Measurements from ENCODE around the gene RPL35.

RPL35 gene

DNA sequence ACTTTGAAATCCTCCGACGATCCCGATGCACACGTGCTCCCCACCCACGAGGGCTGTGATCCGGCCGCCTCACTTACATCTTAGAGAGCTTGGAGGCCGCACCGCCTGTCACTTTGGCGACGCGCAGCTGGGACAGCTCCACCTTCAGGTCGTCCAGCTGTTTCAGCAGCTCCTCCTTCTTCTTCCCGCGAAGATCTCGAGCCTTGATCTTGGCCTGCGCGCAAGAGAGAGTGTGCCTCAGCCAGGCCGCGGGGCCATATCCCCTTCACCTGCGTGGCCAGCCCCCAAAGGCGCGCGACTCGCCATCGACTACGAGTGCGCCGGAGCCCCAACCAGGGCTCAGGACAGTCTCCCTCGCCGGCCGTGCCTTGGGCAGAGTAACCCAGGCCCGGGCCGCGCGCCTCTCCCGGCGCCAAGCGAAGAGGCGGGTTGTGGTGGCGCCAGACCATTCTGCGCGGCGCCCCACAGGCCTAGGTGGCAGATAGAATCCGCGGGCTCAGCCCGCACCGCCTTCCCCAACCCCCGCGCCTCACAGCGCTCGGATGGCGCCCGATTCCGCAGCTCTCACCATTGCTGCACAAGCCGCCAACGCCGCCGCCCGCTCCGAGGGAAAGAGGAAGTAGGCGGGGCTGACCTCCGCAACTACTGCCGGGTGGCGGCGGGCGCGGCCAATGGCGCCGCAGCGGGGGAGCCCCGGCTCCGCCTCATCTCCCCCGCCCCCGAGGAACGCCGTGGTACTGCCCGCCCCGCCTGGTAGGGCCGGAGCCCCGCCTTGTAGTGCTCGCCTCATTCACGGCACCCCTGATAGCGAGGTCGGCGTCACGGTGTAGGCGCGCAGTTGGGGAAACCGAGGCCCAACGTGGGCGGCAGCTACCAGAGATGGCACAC, at the start of gene RPL35, which contains the start of gene ARPC5L:
TSS of gene RPL35 (minus strand) at position 616 of the 888 bp plus-strand sequence. CDS start at position 571, 45 bp downstream.
TSS of gene ARPC5L (plus strand) at position 789 of the 888 bp plus-strand sequence. CDS start 7,161 bp downstream, outside the sequence.
- DNase-seq, result peak; percentile 88 to 95 (median 92)

DNA sequence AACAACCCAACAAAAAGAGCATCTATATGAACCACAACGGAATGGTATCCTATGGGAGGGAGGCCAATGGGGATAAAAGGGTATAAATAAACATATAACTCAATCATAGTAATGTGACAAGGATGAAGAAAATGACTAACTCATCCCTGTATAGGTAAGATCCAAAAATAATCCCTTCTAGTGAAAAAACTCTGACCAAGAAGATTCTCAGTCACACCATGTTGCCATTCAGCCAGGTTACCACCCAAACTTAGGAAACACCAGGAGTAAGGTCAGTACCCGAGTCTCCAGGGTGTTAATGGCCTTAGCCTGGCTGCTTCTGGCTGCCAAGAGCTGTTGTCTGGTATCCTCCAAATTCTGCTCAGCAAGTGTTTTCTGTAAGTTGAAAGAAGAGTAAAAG, 46.3 kb upstream of the RPL35 start:
- no peak for DNase-seq

DNA sequence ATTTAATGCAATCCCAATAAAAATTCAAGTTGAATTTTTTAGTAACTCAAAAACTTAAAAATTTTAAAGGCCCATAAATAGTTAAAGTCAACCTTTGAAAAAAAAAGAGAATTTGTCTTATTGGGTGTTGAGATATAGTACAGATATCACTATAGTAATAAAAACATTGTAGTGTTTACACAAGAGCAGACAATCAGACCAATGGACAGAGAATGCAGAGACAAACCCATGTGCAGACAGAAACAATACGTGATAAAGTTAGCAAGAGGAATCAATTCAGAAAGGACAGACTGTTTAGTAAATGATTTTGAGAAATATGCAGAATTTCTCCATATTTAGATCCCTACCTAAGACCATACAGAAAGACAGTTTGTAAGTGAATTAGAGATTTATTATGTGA, 45.2 kb upstream of the RPL35 start:
- DNase-seq, result no peak

DNA sequence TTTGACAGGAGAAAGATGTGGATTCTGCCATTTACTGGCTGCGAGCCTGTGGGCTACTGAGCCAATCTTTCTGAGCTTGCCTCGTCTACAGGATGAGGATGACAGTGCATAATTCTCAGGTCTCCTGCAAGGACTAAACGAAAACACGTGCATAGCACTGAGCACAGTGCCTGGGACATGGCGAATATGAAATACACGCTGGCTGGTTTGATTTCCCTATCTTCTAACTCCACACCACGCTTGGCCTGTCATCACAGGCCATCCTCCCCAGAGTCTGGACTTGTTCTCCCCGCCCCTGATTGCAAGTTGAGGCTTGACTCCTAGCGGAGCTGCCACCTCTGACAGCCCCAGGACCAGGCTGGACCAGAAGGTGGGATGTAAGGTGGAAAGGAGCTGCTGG, 38.1 kb upstream of the RPL35 start:
- DNase-seq, result no peak

DNA sequence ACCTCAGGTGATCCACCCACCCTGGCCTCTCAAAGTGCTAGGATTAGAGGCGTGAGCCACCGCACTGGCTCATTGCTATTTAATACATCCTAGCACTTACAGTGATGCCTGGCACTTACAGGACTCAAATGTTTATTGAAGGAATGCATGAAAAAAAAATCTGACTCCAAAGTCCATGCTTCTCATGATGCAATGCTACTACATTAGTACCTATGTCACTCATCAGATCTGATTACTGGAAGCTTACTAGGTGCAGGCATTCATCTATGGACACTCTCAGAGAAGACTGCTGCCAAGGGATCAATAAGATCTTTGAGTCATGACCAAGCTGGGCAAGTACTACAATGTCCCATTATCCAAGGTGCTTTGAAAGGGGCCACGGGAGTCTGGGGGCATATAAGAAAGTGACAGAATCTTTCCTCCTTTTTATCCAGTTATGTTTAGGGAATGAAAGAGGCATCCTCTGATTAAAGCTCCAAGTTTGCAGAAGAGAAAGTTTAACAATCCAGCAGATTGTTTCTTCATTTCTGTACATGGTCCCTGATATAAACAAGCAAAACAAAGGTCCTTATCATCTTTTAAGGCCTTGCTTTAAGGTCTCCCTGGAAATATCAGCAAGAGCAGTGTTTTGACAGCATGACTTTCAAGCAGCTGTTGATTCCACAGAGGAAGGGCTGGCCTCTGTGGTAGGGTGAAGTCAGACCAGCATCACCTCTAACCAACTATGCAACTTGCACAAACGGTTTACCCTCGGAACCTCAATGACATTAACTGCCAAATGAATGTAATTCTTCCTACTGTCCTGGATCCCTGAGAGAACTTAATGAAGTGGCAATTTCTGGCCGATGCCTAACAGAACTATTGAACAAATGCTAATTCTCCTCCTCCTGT, 36.1 kb upstream of the RPL35 start:
- DNase-seq, result no peak

DNA sequence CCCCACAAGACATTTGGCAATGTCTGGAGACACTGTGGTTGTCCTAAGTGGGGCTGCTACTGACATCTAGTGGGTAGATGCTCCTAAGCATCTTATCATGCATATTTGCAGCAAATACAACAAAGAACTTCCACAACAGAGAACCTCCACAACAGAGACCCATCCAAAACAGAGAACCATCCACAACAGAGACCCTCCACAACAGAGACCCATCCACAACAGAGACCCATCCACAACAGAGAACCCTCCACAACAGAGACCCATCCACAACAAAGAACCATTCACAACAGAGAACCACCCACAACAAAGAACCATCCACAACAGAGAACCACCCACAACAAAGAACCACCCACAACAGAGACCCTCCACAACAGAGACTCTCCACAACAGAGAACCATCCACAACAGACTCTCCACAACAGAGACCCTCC, 33.0 kb upstream of the RPL35 start:
- DNase-seq, result peak in 2 of 4 experiments; percentile 7 to 19

DNA sequence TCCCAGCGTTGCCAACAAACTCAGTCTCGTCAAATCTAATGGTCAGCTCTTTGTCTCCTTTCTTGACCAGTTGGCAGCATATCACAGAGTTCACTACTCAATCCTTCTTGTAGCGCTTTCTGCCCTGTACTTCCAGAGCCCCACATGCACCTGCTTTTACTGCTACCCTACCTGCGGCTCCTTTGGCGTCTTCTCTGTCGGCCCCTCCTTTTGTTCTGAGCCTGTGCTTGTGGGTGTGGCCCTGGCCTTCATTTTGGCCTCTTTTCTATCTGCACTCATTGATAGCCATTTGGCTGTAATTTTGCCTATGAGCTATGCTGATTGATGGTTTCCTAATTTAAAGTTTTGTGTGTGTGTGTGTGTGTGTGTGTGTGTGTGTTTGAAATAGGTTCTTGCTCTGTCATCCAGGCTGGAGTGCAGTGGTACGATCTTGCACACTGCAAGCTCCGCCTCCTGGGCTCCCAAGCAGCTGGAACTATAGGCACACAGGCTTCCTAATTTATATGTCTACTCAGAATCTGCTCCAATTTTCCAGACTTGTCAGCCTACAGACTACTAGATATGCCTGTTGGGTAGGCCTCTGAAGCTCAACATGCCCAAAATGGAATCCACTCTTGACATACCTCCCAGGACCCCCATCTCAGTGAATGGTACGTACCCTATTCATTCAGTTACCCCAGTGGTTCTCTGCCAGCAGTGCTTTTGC, 32.4 kb upstream of the RPL35 start:
- DNase-seq, result no peak

DNA sequence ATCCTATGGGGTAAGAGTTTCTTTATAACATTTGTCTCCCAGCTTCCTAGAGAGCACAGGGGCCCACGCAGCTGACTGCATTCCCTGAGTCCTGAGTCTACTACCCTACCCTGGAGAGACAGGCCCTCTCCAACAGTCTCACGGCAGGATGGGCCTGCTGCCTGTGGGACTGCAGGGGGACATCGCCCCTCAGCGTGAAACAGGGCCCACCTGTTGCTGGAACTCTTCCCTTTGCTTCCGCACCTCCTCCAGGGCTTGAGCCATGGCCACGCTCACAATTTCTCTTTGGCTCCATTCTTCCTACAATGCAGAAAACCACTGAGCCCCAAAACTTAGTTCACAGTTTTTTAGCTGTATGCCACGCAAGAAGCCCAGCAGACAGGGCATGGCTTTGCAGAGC, 28.4 kb upstream of the RPL35 start:
- DNase-seq, result no peak

DNA sequence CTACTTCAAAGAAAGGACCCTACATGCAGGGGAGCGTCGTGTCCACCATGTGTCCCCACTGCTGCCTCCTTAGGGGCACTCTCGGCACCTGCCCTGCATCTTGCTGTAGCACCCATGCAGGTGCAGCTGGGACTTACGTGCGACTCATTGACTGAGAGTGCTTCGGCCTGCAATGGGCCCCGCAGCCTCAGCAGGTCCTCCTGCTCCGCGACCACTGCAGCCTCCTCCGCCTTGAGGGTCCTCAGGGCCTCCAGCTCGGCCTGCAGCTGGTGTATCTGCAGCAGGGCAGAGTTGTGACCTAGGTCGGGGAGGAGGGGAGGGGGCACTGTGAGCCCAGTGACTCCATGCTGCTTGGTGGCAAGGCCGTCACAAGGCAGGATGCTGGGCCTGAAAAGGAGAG, 27.2 kb upstream of the RPL35 start:
- DNase-seq, result no peak

DNA sequence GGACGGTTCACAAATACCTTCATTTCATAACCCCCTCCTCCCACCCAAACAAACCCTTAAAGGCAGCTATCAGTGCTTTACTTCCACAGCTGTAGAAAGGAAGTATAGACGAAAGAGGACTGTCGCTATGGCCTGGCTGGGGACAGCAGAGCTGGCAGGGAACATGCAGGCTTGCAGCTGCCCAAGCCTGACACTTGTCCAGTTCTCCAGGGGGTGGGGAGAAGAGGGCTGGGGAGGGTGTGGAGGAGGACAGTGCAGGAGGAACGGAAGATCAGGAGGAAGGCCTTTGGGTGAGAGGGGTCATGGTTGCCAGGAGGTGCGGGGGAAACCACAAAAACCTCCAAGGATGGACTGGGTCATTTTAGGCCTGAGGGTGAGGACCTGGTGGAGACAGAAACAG, 26.1 kb upstream of the RPL35 start:
- no peak for DNase-seq

DNA sequence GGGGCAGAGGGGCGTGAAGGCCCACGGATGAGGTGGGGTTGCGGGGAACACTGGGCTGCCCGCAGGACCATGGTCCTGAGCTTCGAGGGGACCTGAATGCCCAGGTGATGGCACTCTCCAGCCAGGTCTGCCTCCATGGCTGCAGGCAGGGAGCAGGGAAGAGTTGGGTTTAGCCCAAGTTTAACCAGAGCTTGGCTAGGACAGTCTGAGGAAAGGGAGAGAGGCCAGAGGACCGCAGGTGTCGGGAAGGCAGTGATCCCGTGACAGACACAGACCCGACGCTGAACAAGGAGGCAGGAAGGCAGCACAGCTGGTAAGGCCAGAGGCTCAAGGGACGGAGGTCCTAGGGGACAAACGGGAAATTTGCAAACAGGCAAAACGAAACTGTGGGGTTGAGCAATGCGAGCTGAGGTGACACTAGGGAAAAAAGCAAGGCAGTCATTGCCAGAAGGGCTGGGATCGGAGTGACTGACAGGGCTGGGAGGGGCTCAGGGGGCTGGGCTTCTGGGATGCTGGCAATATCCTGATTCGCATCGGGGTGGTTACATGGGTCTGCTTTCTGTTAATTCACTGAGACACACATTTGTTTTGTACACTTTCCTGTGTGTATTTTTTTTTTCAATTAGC, 25.2 kb upstream of the RPL35 start:
- no peak for DNase-seq

DNA sequence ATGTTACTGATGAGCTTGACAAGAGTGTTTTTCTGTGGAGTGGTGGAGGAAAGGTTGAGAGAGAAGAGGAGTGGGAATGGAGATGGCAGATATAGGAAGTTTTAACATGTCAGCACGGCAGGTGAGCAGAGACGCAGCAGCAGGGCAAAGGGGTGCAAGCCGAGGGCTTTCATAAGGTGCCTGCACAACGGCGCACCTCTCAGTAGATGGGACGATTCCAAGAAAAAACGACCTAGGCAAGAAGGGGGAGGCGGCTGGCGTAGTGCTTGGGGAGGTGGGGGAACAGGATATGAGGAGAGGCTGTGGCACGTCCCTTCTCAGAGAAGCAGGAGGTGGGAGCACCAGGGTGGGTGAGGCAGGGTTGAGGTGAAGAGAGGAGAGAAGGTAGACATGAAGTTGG, 24.7 kb upstream of the RPL35 start:
- DNase-seq, result no peak

DNA sequence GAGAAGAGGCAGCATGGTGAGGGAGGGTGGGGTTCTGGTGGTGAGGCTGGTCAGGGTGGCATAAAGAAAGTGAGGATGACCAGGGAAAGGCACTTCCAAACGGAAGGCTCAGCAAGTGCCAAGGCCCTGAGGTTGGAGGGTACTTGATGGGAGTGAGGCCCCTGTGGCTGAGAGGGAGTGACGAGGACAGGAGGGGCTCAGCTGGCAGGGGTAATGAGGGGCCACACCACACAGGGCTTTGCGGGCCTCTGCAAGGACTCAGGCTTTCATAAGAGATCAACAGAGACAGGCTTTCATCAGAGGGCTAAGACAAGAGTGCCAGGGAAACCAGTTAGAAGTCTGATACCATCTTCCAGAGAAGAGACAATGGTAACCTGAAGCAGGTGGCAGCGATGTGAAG, 23.8 kb upstream of the RPL35 start:
- DNase-seq, result no peak

DNA sequence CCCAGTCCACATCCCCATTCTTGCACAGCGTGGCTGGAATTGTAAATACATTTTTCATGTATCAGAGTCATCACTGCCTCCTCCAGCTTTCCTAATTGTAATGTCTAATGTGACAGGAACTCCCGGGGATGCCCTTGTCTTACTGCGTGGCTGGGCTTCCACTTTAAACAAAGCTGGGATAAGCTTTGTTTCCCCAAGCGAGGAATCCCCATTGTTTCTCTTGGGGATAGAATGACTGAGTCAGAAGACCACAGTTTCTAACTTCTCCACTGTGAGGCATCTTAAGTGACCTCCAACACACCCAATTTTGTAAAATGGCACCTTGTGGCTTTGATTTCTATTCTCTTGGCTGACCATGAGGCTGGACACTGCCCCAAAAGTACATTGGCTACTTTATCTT, 22.6 kb upstream of the RPL35 start:
- DNase-seq, result no peak

DNA sequence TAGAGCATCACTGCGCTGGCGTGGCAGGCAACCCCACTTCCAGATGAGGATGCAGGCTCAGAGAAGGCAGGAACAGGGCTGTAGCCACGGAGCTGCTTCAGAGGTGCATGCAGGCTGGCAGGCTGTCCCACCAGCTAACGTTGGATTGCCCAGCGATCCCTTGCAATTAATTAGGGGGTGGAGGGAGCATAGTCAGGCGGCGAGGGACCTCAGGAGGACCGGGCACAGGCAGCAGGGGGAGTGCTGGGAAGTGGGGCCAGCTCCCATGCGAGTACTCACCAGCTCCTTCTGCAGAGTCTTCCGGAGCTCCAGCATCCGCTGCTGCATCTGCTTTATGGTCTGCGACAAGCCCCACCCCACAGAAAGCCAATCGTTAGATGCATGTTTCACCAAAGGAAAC, 20.5 kb upstream of the RPL35 start:
- no peak for DNase-seq

DNA sequence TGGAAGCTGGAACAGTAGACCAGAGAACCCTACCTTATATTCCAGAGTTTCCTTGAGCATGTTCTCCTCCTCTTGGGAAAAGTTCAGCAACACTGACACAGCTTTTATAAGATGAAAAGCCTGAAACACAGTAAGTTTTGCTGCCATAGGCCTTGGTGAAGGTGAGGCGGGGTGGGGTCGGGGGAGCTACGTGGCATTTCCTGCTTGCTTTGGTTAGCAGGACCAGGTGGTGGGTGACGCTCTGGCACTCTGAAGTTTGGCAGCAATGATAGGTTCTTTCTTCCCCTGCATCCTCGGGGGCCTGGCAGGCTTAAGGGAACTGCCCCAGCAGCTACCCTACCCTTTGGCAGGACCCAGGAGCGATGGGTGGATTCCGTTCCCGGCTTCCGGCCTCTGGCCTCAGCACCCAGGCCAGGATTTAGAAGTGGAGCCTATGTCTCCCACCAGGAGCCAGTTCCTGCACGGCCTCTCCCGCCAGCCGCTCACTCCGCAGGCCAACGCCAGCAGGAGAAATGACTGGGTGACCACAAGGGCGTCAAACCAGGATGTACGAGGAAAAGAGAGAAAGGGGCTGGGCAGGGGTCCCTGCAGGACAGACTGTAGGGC, 19.5 kb upstream of the RPL35 start:
- no peak for DNase-seq

DNA sequence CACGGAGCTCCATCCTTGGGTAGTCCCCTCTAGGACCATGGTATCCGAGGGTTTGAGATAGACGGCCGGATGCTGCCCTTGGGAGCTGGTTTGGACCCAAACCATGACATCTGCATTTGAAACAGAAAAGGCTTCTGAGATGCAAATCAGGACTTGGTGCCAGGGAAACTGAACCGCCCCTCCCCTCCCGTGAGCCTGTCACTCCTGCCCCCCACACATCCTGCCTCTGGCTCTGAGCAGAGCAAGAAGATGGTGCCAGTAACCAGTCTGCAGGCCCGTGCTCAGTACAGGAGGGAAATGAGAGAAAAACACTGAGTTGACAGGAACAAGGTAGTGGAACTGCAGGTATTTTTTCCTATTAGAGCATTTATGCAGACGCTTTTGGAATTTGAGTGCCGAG, 18.7 kb upstream of the RPL35 start:
- no peak for DNase-seq

DNA sequence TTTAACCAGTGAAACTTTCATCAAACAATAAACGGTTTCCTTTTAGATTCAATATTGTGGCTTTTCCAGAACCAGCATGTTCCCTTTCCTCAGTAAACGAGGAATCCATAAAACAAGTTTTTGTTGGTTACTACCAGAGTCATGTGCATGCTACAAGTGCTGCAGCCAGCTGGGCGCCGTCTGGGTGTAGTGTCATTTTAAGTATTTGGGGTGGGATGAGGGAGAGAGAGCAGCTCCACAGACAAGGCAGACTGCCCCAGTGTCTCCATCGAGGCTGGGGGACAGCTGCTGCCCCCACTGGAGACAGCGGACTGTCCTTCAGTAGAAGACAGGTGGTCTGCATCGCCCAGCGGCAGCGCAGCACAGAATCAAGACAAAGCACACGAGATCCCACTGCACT, 17.5 kb upstream of the RPL35 start:
- no peak for DNase-seq

DNA sequence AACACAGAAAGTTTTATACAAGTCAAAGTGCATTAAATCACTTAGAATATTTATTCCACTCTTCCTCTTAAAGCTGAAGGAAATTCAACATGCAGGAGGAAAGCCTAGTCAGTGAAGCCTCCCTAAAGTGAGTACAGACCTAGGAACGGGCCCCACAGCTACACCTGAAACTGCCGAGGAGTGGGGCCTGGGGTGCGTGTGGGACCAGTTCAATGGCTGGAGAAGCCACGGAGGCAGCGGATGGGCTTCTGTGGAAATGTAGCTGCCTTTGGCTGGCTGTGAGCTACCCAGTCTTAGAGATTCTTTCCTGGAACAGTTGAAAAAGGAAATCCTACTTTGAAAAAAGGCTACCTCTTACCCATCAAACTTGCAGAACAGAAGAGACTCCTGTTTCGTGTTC, 16.8 kb upstream of the RPL35 start:
- DNase-seq, result no peak

DNA sequence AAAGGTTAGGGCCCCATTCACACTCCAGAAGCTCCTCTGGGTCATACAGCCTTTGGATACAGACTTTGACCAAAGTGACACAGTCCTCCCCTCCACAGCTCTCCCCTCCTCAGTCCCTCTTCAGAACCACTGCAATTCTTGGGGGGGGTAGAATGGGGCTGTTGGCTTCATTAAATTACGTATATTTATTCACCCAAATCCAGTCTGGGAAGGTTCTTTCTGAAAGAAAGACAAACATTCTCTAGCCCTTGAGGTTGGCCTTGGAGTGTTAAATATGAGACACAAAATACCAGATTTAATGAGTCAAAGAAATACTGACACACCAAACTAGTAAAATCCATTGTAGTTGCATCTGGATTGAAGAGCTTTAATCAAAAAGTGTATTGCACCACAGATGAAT, 16.3 kb upstream of the RPL35 start:
- no peak for DNase-seq

DNA sequence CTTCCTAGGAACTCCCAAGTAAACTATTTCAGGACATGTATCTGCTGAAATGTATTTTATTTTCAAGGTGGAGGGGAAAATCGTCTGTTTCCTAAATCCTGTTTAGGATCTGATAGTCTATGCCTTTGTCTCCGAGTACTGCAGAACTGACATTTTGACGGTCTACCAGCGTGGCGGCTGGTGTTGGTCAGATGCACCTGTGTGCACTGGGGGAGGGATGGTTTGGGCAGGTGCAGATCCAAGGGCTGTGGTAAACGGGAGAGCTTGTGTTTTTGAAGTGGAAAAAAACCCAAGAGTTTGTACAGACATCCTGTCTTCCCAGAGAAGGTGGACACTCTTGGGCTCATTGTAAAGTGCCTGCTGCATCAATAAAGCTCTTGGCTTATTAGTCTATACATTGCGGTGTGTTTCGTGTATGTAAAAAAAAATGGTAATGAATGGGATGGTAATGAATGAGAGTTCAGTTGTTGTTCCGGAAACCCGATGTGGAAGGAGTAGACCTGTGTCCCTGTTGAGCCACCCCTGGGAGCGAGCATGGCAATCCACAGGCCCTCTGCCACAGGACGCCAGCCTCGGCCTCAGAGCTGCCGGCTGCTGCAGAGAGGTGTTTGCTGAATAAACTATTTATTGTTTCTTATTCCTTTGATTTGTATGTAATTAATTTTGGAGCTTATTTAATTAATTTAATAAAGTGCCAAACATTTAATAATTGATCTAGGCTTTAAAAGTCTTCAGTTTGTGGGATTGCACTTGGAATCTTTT, 15.4 kb upstream of the RPL35 start:
- no peak for DNase-seq
